COLO829 (cell line): ENCODE measurements around the gene ADCK2.
"Not testable (repeated sequence)": the region's sequence is repeated elsewhere in the genome, so short reads cannot be mapped to it uniquely, and the experiment has no call there.

Experiments used
- DNase-seq: peaks from one replicate; pipeline ENCODE4 v3.0.0; 2012; ENCODE audit warnings: low spot score

Gene ADCK2

DNA sequence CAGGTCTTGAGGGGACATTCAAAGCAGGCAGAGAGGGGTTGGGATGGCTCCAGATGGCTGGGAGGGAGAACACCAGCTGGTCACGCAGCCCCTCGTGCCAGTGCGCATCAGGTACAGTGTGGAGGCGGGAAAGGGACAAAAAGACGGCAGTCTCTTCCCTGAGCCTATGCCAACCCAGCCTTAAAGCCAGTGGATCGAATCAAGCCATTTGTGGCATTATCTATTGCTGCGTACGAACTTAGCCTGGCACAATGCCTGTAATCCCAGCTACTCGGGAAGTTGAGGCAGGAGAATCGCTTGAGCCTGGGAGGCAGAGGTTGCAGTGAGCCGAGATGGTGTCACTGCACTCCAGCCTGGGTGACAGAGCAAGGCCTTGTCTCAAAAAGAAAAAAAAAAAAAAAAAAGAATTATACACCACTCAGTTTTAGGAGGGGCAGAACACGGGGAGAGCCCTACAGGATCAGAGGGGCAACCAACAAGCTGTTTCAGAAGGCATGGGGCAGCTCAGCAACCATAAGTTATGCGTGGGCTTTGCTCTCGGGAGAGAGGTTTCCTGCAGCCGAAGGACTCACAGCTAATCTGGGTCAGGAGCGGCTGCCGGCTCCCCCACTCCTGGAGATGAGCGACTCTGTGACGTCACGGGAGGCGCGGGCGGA is 23.4 kb downstream of the ADCK2 start:
- peak; percentile 98 for DNase-seq

GRCh38 chr7:140696680-140697446 is 24.1 kb downstream of the ADCK2 start, which contains the start of gene NDUFB2:
TSS of gene NDUFB2 (plus strand) at chr7:140696708. CDS start at chr7:140696745, 37 bp downstream.
- peak; percentile 83 for DNase-seq

DNA sequence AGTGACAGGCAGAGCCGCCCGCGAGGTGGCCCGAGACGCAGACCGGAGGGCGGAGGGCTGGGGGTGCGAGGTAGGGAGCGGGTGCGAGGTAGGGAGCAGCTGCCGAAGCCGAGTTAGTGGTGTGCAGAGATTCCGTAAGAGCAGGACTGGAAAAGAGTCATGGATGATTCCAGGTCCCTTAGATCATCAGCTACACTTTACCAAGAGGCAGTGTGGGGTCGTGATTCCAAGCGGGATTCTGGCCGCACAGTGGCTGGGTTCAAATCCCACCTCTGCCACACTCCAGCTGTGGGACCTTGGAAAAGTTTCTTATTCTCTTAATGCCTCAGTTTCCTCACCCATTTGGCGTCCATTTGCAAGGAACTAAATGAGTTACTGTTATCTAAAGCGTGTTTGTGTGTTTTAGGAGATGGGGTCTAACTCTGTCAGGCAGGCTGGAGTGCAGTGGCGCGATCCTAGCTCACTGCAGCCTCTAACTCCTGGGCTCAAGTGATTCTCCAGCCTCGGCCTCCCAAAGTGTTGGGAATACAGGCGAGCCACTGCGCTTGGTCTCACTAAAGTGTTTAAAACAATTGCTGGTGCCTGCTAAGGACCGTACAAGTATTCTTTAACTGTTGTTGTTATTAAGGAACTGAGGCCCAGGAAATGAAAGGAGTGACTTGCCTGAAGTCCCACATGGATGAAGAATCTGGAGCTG is 24.9 kb downstream of the ADCK2 start:
- DNase-seq, result no peak

DNA sequence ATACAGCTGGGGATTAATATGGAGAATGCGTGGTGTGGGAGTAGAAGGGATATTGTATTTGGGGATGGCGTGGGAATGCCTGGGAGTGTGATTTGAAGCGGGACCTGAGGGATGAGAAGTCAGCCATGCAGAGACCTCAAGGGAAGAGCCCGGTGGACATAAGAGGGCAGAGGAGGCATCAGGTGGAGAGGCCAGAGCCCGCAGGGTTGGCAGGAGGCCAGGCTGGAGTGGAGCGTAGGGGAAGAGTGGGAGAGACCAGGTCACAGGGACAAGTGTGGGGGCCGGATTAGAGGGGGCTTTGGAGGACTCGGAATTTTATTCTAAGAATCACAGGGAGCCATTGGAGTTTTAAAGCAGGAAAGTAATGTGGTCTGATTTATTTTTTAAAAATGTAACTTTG is 25.7 kb downstream of the ADCK2 start:
- DNase-seq, result no peak

- no peak for DNase-seq
Measured at GRCh38 chr7:140702774-140703173, 30.0 kb downstream of the ADCK2 start.

DNA sequence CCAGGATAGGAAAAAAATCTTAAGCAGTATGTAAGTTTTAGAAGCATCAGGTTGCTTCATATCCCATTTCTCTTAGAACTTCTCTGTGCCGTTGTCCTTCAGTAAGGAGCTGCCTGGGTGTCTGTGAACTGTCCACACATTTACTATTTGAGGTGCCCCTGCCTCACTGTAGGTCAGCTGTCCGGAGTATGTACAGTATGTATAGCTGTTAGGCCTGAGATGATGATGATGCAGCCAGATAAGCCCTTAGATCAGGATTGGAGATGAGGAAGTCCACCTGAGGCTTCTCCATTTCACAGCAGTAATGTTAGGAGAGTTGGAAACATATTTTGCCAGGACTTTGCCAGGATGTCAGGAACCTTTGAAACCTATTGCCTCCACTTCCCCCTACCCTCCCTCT is 31.5 kb downstream of the ADCK2 start:
- DNase-seq, result no peak

- no peak for DNase-seq
Measured at GRCh38 chr7:140707132-140707531, 34.4 kb downstream of the ADCK2 start.

DNA sequence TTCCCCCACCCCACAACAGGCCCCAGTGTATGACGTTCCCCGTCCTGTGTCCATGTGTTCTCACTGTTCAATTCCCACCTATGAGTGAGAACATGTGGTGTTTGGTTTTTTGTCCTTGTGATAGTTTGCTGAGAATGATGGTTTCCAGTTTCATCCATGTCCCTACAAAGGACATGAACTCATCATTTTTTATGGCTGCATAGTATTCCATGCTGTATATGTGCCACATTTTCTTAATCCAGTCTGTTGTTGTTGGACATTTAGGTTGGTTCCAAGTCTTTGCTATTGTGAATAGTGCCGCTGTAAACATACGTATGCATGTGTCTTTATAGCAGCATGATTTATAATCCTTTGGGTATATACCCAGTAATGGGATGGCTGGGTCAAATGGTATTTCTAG is 36.0 kb downstream of the ADCK2 start:
- DNase-seq, result not testable (repeated sequence)

DNA sequence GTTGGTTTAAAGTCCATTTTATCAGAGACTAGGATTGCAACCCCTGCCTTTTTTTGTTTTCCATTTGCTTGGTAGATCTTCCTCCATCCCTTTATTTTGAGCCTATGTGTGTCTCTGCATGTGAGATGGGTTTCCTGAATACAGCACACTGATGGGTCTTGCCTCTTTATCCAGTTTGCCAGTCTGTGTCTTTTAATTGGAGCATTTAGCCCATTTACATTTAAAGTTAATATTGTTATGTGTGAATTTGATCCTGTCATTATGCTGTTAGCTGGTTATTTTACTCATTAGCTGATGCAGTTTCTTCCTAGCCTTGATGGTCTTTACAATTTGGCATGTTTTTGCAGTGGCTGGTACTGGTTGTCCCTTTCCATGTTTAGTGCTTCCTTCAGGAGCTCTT is 39.6 kb downstream of the ADCK2 start:
- not testable (repeated sequence) for DNase-seq

GRCh38 chr7:140714331-140715040 is 41.7 kb downstream of the ADCK2 start:
- no peak for DNase-seq

GRCh38 chr7:140719721-140720120 is 47.0 kb downstream of the ADCK2 start:
- no peak for DNase-seq

- no peak for DNase-seq
Measured at GRCh38 chr7:140722254-140722653, 49.5 kb downstream of the ADCK2 start.

- no peak for DNase-seq
Measured at GRCh38 chr7:140723006-140723405, 50.3 kb downstream of the ADCK2 start.

- DNase-seq, result no peak
Measured at GRCh38 chr7:140723574-140723973, 50.8 kb downstream of the ADCK2 start.

GRCh38 chr7:140724706-140725105 is 52.0 kb downstream of the ADCK2 start:
- no peak for DNase-seq

DNA sequence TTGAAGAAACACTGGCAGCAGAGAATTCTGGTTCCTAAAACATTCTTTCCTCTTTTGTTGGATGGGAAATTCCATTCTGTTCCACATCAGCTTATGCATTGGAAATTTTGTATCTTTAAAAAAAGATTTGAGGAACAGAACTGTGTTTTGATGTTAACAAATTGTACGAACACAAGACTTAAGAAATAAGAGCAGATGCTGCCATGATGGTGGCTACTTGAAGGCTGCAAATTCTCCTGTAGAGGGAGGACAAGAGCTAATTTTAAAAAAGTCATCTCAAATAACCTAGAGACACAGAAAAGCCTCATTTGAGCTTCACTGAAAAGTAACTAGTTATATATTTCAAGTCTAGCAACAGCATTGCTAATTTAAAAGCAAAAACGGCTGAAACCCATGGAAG is 53.5 kb downstream of the ADCK2 start:
- peak; percentile 53 for DNase-seq

GRCh38 chr7:140732416-140732815 is 59.7 kb downstream of the ADCK2 start:
- no peak for DNase-seq

DNA sequence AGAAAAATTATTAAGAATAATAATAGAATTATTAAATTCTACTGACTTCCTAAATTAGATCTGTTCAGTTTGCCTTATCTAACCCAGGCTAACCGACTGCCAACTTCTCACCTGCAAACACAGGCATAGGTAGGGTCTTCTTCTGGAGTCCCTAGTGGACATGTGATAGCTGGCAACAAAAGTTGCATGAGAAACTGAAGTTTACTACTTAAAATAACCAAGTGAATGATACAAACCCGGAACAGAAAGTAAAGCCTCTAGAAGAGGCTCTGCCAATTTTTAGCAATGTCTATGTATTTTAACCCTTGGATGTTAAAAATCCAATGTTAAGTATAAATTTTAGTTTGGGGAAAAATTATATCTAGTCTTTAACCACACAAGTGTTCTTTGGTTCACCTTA is 61.4 kb downstream of the ADCK2 start:
- no peak for DNase-seq

- no peak for DNase-seq
Measured at GRCh38 chr7:140734729-140735128, 62.0 kb downstream of the ADCK2 start.

DNA sequence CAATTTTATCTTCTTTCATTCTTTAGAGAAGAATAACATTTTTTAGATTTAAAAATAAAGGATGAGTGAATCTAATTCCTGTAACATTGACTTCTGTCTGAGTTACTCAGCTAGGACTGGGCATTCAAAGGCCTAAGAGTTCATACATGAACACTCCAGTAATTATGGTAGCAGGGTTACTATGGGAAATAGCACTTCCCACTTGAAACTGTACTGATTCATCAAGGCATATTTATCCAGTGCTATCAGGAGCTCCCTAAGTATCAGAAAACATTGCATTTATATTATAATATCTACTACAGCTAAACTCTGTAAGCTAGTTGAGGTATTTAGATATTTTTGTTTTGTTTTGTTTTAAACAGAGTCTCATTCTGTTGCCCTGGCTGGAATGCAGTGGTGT is 65.5 kb downstream of the ADCK2 start:
- DNase-seq, result no peak

DNA sequence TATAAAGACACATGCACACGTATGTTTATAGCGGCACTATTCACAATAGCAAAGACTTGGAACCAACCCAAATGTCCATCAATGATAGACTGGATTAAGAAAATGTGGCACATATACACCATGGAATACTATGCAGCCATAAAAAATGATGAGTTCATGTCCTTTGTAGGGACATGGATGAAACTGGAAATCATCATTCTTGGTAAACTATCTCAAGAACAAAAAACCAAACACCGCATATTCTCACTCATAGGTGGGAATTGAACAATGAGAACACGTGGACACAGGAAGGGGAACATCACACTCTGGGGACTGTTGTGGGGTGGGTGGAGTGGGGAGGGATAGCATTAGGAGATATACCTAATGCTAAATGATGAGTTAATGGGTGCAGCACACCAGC is 70.5 kb downstream of the ADCK2 start:
- not testable (repeated sequence) for DNase-seq

GRCh38 chr7:140744005-140744404 is 71.3 kb downstream of the ADCK2 start:
- DNase-seq, result no peak
